ENCODE results near the gene PLIN5. TPM values are rescaled to one million over a fixed set of nuclear protein-coding genes. Genes with fewer than 3 reads are reported as not detected.
"Not testable (repeated sequence)": the region's sequence is repeated elsewhere in the genome, so short reads cannot be mapped to it uniquely, and the experiment has no call there.

PLIN5 gene
- total RNA-seq, 1 donor from 2014 or later = 0.82 TPM

DNA sequence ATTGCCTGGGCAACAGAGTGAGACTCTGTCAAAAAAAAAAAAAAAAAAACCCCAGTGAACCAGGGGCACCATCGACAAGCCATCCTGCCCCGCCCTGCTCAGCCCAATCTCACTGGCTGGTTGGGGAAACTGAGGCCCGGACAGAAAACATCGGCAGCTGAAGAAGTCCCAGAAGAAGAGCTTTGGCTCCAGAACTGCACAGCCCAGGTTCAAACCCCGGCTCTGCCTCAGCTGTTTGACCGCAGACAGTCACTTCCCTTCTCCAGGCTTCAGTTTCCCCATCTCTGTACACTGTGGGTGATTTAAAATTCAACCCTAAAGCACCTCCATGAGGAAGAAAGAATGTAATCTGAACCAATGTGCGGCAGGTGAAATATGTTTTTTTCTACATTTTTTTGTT lies 33.9 kb upstream of the PLIN5 start:
- DNase-seq (ENCODE audit: low spot score in 2 of 2) = no peak
- FAIRE-seq = no peak

DNA sequence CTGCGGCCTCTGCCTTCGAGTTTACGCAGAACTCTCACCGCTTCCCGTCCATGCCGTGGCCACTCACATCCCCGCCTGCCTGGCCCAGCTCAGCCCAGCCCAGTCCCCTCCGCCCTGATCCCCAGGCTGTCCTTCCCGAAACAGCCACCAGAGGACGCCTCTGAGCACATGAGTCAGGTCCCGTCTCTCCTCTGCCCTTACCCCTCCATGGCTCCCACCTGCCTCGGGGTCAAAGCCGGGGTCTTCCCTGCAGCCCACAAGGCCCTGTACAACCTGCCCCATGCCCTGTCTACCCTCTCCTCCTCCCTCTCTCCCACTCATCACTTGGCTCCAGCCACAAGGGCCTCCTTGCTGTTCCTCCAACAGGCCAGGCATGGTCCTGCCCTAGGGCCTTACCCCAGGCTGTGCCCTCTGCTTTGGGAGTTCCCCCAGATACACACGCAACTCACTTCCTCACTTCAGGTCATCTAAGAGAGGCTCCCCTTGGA lies 32.6 kb upstream of the PLIN5 start:
- DNase-seq (ENCODE audit: low spot score in 2 of 2) = no peak
- no peak for FAIRE-seq

DNA sequence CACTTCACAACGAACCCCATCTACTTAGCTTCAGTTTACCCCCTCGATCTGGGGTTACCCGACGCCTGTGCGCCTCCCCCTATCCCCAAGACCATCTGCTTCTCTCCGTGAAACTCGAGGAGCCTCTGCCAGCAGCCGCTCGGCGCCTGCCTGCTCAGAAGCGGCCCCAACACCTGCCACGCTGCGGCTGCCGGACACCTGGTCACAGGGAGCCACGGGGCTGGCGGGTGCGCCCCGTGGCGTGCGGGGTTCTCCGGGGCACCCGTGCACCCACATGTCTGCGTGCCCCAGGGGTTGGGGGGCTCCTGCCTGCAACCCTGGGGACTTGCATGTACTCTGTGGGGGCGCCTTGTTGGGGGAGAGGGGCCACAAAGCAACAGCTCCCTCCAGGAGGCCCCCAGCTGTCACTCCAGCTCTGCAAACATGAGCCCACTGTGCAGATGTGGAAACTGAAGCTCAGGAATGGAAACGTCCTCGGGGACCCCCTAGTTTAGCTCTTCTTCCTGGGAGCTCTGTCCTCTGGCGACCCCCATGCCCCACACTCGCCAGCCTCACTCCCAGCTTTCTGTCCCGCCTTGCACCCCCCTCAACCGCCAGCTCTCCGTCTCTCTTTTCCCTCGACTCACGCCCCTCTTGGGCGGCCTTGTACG lies 31.5 kb upstream of the PLIN5 start:
- no peak for FAIRE-seq
- no peak for DNase-seq (ENCODE audit: low spot score in 2 of 2)

DNA sequence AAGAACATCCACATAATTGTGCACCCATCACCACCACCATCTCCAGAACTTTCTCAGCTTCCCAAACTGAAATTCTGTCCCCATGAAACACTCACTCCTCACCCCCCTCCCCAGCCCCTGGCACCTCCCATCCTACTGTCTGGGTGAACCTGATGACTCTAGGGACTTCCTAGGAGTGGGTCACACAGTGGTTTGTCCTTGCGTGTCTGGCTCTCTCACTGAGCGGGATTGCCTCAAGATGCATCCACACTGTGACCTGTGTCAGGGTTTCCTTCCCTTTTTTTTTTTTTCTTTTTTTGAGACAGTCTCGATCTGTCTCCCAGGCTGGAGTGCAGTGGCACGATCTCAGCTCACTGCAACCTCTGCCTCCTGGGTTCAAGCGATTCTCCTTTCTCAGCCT lies 28.5 kb upstream of the PLIN5 start:
- not testable (repeated sequence) for FAIRE-seq; DNase-seq (ENCODE audit: low spot score in 2 of 2)

DNA sequence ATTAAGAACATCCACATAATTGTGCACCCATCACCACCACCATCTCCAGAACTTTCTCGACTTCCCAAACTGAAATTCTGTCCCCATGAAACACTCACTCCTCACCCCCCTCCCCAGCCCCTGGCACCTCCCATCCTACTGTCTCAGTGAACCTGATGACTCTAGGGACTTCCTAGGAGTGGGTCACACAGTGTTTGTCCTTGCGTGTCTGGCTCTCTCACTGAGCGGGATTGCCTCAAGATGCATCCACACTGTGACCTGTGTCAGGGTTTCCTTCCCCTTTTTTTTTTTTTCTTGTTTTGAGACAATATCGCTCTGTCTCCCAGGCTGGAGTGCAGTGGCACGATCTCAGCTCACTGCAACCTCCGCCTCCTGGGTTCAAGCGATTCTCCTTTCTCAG lies 27.1 kb upstream of the PLIN5 start:
- FAIRE-seq; DNase-seq (ENCODE audit: low spot score in 2 of 2): not testable (repeated sequence)

DNA sequence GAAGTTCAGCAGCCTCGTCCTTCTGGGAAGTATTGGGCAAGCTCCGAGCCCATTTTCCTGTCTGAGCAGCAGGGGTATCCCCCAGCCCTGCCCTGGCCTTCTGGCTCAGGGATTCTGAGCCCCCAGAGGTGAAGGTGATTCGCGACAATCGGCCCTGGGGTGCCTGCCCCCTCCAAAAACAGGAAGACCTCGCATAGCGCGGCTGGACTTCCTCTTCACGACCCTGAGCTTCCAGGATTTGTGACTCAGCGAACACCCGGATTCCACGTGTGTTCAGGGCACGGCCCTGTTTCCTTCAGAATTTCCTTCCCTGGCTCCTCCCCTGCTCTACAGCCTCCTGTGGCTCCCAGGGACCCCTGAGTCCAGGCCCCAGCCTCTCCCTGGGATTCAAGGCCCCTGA lies 24.5 kb upstream of the PLIN5 start, which contains the start of gene SEMA6B:
TSS of gene SEMA6B (minus strand) at position 116 of the 400 bp plus-strand sequence. CDS start 1,227 bp downstream, outside the sequence.
- no peak for DNase-seq (ENCODE audit: low spot score in 2 of 2)

DNA sequence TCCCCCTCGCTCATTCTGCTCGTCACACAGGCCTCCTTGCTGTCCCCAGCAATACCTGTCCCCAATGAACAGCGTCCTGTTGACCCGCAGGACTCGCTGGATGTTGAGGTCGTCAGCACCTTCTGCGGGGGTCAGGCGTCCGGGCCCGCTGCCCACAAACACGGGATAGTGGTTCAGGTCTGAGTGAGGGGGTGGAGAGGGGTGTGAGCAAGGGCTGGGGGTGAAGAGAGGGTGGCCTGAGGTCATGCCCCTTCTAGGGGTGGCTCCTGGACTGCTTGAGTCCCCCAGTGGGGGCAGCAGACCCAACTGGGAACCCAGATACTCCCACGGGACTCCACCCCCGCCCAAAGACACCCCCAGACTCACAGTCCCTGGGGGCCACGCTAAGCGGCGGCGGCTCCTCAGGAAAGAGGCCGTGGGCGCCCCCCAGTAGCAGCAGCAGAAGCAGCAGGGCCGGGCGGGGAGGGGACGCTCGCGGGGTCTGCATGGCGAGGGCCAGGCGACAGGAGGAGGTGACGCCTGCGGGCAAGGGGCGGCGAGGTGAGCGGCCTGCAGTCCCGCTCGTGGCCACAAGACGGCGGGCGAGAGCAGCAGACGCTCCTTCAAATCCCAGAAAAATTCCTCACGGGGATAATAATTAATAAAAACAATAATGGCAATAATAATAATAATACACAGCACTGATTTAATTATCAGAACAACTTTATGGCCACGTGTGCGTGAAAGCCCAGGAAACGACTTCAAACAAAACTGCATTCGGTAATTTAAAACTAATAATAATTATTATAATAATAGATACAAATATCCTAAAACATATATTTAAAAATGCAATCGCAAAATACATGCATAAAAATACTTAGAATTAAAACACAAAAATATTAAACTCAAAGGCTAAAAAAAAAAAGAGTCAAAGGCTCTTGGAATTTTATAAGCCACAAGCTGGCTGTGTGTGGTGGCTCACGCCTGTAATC lies 23.2 kb upstream of the PLIN5 start:
- FAIRE-seq (no peak), DNase-seq (ENCODE audit: low spot score in 2 of 2) (peak in 1 of 2 donors; percentile 75)

More for the DNA sequence above, 24.5 kb upstream of the PLIN5 start, which contains the start of gene SEMA6B:
- FAIRE-seq = no peak

DNA sequence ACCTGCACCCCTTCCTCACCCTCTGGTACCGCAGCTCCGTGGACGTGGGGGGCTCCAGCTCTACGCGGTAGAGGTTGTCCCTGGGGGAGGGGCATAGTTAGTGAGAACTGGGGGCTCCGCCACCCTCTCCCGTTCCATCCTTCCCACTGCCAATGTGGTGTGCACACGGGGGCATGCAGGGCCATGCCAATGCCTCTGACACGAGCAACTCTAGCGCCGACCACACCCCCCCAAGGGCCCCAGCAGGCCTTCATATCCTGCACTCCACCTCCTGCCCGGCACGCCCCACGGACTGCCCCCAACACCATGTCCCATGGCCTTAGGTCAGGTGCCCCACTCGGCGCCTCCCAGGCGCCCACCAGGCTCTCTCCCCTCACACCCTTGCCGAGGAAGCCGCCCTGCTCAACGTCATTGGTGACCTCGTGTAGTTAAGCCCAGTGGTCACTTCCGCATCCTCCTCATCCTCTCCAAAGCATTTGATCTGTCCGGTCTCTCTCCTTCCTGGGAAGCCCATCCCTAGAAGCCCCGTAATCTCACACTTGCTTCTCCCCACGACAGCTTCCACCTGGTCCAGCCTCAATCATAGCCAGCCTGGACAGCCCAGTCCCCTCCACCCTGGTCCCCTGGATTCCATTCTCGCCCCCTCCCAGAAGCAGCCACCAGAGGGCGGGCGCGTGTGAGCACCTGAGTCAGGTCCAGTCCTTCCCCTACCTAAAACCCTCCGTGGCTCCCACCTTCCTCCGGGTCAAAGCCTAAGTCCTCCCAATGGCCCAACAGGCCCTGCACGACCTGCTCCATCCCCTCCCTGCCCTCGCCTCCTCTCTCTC lies 22.3 kb upstream of the PLIN5 start:
- DNase-seq (ENCODE audit: low spot score in 2 of 2) (no peak), FAIRE-seq (no peak)

DNA sequence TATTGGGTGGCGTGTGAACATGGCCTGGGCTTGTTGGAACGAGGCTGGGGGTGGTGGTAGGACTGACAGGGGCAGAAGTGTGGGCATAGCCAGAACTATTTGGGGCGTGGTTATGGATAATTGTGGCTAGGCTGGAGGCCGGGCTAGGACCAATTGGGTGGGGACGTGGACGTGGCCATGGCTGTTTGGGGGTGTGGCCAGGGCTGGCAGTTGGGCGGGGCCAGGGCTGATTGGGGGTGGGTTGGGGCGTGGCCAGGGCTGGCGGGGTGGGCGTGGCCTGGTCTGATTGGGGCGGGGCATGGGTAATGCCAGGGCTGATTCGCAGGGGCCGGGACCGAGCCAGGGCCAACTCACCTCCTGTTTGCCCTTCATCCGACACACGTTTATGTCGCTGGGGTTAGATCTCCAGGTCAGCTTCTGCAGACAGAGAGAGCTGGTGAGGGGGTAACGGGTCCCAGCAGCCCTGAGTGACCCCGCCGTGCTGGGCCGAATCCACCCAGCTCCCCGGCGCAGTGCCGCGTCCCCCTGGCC lies 21.6 kb upstream of the PLIN5 start:
- DNase-seq (ENCODE audit: low spot score in 2 of 2) = peak in 1 of 2 donors; percentile 71
- FAIRE-seq = no peak

DNA sequence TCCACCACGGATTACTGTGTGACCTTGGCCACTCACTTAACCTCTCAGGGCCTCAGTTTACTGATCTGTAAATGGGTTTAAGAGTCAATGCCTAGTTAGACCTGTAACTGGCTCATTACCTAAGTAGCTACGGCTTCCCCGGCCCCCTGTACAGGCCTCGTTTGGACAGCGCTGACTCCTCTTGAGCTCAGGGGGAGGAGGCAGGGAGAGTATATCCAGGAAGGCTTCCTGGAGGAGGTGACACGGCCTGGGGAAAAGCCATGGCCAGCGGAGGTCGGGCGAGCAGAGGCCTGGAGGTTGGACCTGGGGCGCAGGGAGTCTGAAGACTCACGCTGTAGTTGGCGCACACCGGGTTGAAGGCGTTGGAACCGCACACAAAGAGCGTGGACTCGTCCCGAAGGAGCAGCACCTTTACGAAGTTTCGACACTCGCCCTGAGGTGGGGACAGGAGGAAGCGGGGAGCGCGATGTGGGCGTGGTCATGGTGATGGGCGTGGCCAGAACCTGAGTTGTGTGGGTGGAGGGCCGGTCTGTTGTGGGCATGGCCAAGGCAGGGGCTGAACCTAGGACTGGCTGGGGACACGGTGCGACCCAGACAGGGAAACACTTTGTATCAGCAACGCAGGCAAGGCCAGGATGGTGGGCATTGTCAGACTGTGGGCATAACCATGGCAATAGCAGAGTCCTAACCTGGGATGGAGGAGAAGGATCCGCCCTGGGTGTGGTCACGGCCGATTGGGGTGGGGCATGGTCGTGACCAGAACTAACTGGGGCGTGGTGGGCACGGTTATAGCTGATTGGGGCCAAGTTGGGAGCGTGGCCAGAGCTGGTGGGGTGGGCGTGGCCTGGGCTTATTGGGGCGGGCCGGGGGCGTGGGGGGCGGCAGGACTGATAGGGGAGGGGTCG lies 20.9 kb upstream of the PLIN5 start:
- no peak for FAIRE-seq
- no peak for DNase-seq (ENCODE audit: low spot score in 2 of 2)

DNA sequence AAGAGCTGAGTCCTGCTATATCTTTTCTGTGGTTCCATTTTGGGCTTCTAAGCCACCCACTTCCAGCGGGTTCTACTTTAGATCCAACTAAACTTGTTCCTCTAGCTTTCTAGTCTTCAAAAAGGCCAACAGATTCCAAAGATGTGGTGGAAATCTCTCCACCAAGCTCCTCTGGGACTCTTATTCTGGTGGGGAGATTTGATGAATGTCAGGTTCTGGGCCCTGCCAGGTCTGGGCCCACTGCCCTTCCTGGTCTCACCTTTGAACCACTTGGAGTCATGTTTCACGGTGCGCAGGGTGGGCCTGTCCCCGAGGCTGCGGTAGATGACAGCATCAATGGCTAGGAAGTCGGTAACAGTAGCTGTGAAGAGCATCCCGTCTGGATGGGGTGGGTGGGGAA lies 19.7 kb upstream of the PLIN5 start:
- DNase-seq (ENCODE audit: low spot score in 2 of 2) (no peak), FAIRE-seq (no peak)

DNA sequence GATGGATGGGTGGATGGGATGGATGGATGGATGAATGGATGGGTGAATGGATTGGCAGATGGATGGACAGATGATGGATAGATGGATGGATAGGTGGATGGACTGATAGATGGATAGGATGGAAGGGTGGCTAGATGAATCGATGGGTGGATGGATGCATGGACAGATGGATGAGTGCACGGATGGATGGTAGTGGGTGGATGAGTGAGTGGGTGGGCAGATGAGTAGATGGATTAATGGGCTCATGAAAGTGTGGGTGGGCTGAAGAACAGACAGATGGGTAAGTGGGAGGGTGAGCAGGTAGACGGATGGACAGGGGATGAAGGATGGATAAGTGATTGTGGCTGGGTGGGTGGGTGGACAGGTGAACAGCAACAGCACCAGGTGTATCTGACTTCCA lies 18.8 kb upstream of the PLIN5 start:
- FAIRE-seq (no peak), DNase-seq (ENCODE audit: low spot score in 2 of 2) (no peak)

DNA sequence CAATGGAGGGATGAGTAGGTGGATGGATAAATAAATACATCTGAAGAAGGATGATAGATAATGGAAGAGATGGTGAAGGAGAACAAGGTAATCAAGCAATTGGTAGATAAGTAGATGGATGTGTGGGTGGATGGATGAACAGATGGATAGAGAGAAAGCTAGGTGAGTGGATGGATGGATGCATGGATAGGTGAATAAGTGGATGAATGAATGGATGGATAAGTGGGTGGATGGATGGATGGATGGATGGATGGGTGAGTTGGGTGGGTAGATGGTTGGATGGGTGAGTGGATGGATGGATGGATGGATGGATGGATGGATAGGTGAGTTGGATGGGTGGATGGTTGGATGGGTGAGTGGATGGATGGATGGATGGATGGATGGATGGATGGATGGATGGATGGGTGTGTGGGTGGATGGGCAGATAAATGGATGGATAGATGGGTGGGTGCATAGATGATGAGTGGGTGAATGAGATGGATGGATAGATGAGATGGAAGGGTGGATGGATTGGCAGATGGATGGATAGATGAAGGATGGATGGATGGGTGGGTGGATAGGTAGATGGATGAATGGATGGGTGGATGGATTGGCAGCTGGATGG lies 18.2 kb upstream of the PLIN5 start:
- FAIRE-seq = no peak
- no peak for DNase-seq (ENCODE audit: low spot score in 2 of 2)

DNA sequence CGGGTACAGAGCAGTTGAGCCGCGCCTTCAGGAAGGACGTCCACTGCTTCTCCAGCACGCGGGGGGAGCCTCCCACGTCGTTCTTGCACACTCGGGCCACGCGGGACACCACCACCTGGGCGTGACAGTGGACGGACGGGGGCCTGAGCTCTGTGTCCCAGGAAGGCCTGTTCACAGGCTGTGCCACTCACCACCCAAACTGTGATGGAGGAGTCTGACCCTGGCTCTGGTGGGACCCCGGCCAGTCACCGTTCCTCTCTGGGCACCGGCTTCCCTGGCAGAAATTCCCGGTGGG lies 17.4 kb upstream of the PLIN5 start:
- FAIRE-seq (no peak), DNase-seq (ENCODE audit: low spot score in 2 of 2) (no peak)

DNA sequence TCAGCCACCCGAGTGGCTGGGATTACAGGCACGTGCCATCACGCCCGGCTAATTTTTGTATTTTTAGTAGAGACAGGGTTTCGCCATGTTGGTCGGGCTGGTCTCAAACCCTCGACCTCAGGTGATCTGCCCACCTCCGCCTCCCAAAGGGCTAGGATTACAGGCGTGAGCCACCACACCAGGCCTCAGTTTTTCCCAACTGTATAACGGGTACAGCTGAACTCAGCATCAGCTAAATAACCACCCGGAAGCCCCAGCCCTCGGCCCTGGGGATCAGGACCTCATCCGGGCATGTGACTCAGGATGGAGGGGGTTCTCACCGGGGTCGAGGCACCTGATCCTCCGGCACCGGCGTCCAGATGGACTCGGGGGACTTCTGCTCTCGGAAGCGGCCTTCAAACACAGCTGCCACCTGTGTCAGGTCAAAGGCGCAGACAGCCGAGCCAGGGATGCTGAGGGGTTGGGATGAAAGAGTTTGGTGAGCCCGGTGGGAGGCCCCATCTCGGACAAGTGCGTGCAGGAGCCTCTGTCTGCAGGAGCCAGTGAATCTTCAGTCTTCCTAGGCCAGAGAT lies 15.5 kb upstream of the PLIN5 start:
- DNase-seq (ENCODE audit: low spot score in 2 of 2) (no peak), FAIRE-seq (no peak)

DNA sequence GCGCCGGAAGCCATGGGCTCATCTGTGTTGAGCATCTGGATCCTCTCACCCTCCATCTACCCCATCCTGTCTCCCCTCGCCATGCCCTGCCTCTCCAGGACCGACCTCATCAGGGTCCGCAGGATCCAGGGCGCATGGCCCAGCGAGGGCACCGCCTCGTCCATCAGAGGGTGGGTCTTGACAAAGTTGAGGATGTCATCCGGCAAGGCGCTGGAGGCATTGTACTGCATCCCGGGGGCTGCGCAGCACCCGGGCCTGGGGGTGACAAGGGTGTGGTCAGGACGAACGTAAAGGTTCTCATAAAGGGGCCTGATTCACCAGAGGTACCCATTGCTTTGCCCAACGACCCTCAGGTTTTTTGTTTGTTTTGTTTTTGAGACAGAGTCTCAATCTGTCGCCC lies 15.0 kb upstream of the PLIN5 start:
- FAIRE-seq (no peak), DNase-seq (ENCODE audit: low spot score in 2 of 2) (no peak)

DNA sequence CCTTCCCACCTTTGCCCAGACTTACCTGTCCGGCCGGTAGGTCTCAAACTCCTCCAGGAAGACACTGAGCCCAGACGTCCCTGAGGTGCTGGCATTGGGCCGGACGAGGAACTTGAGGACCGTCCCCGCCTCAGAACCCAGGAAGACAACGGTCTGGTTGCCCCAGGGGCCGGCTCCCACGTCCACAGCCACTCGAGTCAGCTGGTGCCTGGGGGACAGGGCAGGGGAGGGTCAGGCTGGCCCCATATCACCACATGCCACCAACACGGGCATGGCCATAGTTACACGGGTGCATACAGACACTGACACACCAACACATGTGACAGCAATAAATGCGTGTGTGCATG lies 13.2 kb upstream of the PLIN5 start:
- DNase-seq (ENCODE audit: low spot score in 2 of 2) = no peak
- no peak for FAIRE-seq

DNA sequence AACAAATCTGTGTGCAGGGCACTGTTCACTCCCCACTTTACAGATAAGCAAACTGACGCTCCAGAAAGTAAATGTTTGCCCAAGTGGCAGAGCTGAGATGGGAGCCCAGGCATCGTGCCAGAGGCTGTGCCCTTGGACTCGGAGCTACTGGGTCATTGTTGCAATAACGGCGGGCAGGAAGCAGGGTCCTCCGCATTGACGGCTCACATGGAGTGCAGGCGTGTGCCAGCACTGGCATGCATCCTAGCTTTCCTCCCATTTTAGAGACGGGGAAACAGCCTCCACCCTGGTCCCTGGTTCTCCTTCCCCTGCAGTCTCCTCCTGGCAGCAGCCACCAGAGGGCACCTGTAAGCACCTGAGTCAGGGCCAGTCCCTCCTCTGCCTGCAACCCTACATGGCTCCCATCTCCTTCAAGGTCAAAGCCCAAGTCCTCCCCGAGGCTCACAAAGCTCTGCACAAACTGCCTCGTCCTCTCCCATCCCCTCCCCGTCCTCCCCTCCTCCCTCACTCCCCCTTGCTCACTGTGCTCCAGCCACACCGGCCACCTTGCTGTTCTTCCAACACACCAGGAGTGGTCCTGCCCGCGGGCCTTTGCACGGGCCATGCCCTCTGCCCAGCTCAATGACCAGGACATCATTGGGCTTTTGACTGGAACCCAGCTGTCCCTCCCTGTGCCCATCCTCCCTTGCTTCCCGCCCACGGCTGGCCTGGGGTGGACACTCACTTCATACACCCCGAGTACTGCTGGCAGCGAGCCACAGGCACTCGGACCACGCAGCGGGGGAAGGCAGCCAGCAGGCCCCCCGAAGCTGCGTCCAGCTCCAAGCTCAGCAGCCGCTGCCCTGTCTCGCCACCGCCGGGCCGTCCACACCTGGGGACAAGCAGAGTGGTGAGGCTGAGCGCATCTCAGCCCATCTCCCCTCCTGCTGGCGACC lies 12.5 kb upstream of the PLIN5 start:
- no peak for DNase-seq (ENCODE audit: low spot score in 2 of 2)
- FAIRE-seq = no peak
